ENCODE results near the gene ZNF77. TPM values are rescaled to one million over a fixed set of nuclear protein-coding genes. Genes with fewer than 3 reads are reported as not detected.
"Not testable (repeated sequence)": the region's sequence is repeated elsewhere in the genome, so short reads cannot be mapped to it uniquely, and the experiment has no call there.

Gene ZNF77
- 9.7 TPM for polyA plus RNA-seq (ENCODE audit: insufficient read length)
- long read RNA-seq, donor 1, partial matches to known transcripts: 0 of 2 reads
- long read RNA-seq, donor 1, other reads (novel, unspliced or antisense): 0 of 2 reads
- long read RNA-seq, donor 2: 0 reads
- long read RNA-seq, donor 3, partial matches to known transcripts: 0 of 4 reads
- long read RNA-seq, donor 3, other reads (novel, unspliced or antisense): 0 of 4 reads
- long read RNA-seq, donor 4, partial matches to known transcripts: 0 of 1 reads
- long read RNA-seq, donor 4, other reads (novel, unspliced or antisense): 0 of 1 reads
- long read RNA-seq, donor 5, partial matches to known transcripts: 0 of 1 reads
- long read RNA-seq, donor 5, other reads (novel, unspliced or antisense): 0 of 1 reads
- long read RNA-seq, donor 6, partial matches to known transcripts: 0 of 2 reads
- long read RNA-seq, donor 6, other reads (novel, unspliced or antisense): 0 of 2 reads
- long read RNA-seq, donor 7, partial matches to known transcripts: 0 of 1 reads
- long read RNA-seq, donor 7, other reads (novel, unspliced or antisense): 0 of 1 reads
- long read RNA-seq, donor 8, partial matches to known transcripts: 0 of 2 reads
- long read RNA-seq, donor 8, other reads (novel, unspliced or antisense): 0 of 2 reads

- peak; percentile 99 for DNase-seq
These were observed at the start of gene ZNF77 for GRCh38 chr19:2944775-2945574. Gene ZNF77, minus strand, starts transcription at chr19:2944971. Its CDS starts 131 bp downstream, at chr19:2944840.

- DNase-seq: no peak
These were observed 48.8 kb upstream of the ZNF77 start for GRCh38 chr19:2993579-2993978.

DNA sequence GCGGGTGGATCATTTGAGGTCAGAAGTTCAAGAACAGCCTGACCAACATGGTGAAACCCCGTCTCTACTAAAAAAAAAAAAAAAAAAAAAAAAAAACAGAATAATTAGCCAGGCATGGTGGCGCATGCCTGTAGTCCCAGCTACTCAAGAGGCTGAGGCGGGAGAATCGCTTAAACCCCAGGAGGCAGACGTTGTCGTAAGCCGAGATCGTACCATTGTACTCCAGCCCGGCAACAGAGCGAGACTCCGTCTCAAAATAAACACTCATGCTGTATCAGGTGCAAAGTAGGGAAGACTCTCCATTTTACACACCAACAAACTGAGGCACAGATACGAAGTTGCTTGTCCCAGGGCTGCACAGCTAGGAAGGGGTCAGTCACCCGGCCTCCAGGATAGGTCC lies 48.2 kb upstream of the ZNF77 start:
- no peak for DNase-seq

- DNase-seq: not testable (repeated sequence)
These were observed 47.6 kb upstream of the ZNF77 start for GRCh38 chr19:2992333-2992732.

DNA sequence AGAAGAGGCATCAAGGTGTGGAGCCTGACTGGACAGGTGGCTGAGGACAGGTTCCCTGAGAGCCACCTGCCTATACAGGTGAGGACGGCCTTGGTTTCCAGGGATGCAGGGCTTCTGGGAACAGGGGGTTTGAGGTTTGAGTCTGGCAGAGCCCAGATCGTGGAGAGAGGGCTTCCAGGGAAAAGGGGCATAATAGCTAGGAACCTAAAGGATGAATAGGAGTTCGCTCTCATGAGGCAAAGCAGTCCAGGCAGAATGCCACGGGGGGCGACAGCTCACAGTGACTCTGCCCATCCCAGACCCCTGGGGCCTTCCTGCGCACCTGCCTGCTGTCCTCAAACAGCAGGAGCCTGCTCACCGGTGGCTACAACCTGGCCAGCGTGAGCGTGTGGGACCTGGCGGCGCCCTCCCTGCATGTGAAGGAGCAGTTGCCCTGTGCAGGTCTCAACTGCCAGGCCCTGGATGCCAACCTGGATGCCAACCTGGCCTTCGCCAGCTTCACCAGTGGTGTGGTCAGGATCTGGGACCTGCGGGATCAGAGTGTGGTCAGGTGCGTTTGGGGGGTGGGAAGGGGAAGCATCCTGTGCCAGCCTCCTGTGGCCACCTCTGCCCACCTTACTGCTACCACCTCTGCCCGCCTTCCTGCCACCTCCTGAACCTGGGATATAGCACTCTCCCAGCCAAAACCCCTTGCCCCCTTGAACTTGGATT lies 44.6 kb upstream of the ZNF77 start:
- DNase-seq: no peak

DNA sequence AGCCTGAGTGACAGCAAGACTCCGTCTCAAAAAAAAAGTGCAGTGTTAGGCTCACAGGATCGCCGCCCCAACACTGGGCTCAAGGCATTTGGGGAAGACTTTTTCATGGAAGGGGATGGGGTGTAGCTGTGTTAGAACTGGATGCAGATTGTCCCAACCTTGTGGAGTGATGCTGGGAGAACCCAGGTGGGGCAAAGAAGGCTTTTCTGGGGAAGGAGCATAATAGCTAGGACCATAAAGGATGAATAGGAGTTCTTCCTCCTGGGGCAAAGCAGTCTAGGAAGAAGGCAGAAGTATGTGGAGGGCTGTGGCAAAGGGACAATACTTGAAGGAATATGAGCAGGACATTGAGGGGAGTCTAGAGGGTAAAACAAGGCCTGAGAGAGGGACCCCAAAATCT lies 43.8 kb upstream of the ZNF77 start:
- no peak for DNase-seq

- no peak for DNase-seq
These were observed 43.0 kb upstream of the ZNF77 start for GRCh38 chr19:2987797-2988196.

- peak; percentile 79 for DNase-seq
These were observed 42.3 kb upstream of the ZNF77 start for GRCh38 chr19:2986951-2987524.

DNA sequence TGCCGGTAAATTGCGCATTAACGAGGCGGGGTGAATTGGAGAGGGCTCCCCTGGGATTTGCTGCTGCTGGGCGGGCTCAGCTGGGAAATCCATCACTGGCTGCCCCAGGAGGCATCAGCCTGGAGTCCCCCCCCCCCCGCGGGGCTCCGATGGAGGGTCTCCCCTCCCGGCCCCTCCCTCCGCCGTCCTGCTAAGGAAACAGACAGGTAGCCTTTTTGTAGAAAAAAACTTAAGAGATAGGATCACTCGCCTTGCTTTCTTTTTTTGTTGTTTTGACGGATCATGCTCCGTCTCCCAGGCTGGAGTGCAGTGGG lies 39.4 kb upstream of the ZNF77 start:
- no peak for DNase-seq

DNA sequence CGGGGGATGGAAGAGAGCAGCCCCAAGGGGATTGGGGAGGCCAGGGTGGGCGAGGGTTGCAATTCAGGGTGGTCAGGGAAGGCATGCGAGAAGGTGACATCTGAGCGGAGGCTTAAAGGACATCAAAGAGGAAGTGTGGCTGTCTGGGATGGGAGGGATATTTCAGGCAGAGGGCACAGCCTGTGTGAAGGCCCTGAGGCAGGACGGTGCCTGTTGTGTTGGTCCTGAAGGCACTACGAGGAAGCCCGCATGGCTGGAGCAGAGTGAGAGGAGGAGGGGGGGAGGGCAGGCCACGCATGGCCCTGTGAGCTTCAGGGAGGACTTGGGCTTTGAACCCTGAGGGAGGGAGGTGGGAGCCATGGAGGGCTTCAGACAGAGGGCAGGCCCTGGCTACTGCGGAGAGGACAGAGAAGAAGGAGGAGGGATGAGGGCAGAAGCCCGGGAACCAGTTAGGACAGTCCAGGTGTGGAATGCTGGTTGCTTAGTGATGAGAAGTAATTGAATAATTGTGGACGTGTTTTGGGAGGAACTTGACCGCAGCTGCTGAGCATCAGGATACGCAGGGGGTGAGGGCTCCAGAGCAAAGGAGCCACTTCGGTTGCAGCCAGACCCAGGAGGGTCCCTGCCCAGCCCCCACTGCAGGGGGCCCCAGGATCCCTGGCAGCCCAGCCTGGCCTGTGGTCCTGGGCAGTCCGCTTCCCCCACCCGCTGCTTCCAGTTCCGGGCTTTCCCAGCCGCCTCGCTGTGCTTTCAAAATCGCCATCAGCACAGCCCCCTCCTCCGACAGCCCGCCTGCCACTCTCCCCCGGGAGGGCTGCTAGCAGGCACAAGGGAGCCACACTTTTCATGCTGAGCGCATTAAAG lies 38.8 kb upstream of the ZNF77 start:
- DNase-seq: peak; percentile 79

- no peak for DNase-seq
These were observed 38.2 kb upstream of the ZNF77 start for GRCh38 chr19:2982983-2983350.

DNA sequence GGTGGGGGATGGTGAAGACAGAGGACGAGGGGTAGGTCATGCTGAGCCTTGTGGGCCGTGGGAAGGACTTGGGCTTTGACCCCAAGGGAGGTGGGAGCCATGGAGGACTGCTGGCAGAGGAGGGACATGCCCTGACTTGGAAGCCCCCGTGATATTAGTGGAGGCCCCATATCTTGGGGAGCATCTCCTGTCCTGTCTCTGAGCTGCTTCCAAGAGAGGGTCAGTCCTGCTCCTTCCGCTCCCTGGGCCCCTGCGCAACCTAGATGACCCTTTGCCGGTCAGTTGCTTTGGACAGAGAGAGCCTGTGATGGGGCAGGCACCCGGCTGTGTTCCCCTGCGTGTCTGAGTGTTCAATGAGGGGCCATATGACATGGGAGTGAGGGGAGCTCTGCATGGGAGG lies 37.8 kb upstream of the ZNF77 start:
- no peak for DNase-seq

GRCh38 chr19:2981898-2982297 lies 37.1 kb upstream of the ZNF77 start:
- no peak for DNase-seq

- no peak for DNase-seq
These were observed 34.0 kb upstream of the ZNF77 start for GRCh38 chr19:2978772-2979171.

DNA sequence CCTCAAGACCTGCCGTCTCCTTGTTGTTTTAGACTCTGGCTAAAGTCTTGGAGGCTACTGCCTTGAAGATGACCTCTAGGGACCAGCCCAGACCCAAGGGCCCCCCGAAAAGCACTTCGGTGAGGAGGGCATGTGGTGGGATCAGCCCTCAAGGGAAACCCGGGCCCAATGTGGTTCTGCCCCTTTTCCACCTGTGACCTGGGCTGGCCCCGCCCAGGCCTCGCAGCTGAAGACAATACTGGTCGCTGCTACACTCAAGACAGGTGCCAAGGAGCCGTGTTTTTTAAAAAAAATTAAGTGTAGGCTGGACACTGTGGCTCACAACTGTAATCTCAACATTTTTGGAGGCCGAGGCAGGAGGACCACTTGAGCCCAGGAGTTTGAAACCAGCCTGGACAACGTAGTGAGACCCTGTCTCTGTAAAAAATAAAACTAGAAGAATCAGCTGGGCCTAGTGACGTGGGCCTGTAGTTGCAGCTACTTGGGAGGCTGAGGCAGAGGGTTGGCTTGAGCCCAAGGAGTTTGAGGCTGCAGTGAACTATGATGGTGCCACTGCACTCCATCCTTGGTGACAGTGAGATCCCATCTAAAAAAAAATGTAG lies 33.5 kb upstream of the ZNF77 start:
- DNase-seq: no peak

DNA sequence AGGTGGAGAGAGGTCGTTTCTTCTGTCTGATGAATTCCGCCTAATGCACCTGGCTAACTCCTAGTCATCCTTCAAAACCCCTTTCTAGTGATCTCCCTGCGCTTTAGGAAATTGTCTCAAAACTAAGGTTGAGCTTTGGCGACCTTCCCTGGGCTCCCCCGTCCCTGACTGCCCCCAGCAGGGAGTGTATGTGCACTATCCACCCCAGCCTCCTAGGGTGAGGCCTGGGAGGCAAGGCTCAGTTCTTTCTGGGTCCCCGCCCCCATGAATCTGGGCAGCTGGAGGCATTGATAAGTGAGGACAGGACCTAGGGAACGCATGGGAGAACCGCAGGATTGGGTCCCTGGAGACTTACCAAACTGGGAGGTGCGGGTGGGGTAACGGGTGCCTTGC lies 33.0 kb upstream of the ZNF77 start:
- no peak for DNase-seq

- peak; percentile 94 for DNase-seq
These were observed 32.4 kb upstream of the ZNF77 start, which contains the start of gene TLE6 for GRCh38 chr19:2977001-2977745. Gene TLE6, plus strand, starts transcription at chr19:2977564. Its CDS starts 670 bp downstream, at chr19:2978234.

DNA sequence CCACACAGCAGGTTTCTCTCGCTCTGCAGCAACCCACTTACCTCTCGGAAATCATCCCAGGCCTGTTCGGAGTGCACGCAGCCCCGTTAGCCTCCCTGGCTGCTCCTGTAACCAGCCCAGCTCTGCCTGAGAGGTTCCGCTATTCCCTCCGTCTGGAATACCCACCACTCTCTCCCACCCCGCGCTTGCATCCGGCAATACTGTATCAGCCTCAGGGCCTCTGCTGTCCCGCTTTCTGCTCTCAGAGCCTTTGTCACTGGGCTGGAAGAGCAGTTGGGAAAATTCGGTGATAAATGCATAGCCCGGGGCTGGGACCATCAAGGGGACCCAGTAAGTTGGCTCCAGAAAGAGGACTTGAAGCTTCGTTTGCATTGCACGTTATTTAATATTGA lies 31.8 kb upstream of the ZNF77 start:
- no peak for DNase-seq

GRCh38 chr19:2974342-2975041 lies 29.7 kb upstream of the ZNF77 start:
- no peak for DNase-seq
